LNCAP (cell line): ENCODE measurements around the gene ZNF207.

Source experiments
- CTCF ChIP-seq: fragments of 450-650 bp; IDR thresholded peaks from 2 replicates; pipeline ENCODE4 v1.5.1; 2017; ENCODE audit warnings: mild to moderate bottlenecking

ZNF207 gene

GRCh38 chr17:32327911-32328310 lies 22.0 kb upstream of the ZNF207 start:
- TF ChIP-seq CTCF, result no peak

GRCh38 chr17:32330147-32330546 lies 19.8 kb upstream of the ZNF207 start:
- TF ChIP-seq CTCF, result no peak

- no peak for TF ChIP-seq CTCF
These were observed 18.5 kb upstream of the ZNF207 start for GRCh38 chr17:32331243-32332040.

- no peak for TF ChIP-seq CTCF
These were observed 16.8 kb upstream of the ZNF207 start for GRCh38 chr17:32333187-32333586.

- TF ChIP-seq CTCF, result no peak
These were observed 14.9 kb upstream of the ZNF207 start for GRCh38 chr17:32335046-32335445.

GRCh38 chr17:32335687-32336086 lies 14.3 kb upstream of the ZNF207 start:
- no peak for TF ChIP-seq CTCF

GRCh38 chr17:32341141-32341856 lies 8.7 kb upstream of the ZNF207 start:
- TF ChIP-seq CTCF, result peak; percentile 26; the same call in 1 of the 2 replicates
